H1 (cell line): ENCODE results near the gene SLC38A7. TPM values are rescaled to one million over a fixed set of nuclear protein-coding genes. Genes with fewer than 3 reads are reported as not detected.

Experiments used
- CTCF ChIA-PET: fragments of 300-600 bp; sonication (Branson Sonifier 250); formaldehyde crosslinking; loops from one replicate; lab custom pipeline; 2021; ENCODE audit not compliant: partially characterized antibody; lab: Charles Lee
- POLR2A ChIA-PET: fragments of 300-600 bp; sonication (Branson Sonifier 250); formaldehyde crosslinking; loops from one replicate; lab custom pipeline; 2021; ENCODE audit warnings: inconsistent platforms; ENCODE audit not compliant: partially characterized antibody; lab: Charles Lee
- DNase-seq, 2 experiments: peaks; one replicate each; pipeline versions ENCODE4 v3.0.0 to v3.0.0-alpha.2; 2010 to 2022; ENCODE audit warnings: low spot score in 2 of 2, low read depth in 1 of 2, mixed read lengths in 1 of 2
- FAIRE-seq: peaks from 2 replicates; lab custom pipeline; 2011; peaks lifted over from hg19 to GRCh38; lab: Jason Lieb, UNC
- H2AFZ ChIP-seq: 2 replicates; pipeline ENCODE4 v1.8.1; 2012; ENCODE audit warnings: low read length, inconsistent platforms
- H2AK5ac ChIP-seq: 2 replicates; pipeline ENCODE4 v1.6.1; 2013; ENCODE audit warnings: low read depth, low read length
- H2BK120ac ChIP-seq: replicated peaks from 2 replicates; pipeline ENCODE3; 2013; ENCODE audit warnings: low read depth, low read length, inconsistent platforms
- H2BK12ac ChIP-seq: 2 replicates; pipeline ENCODE4 v1.6.1; 2013; ENCODE audit warnings: low read depth, low read length
- H2BK15ac ChIP-seq: 2 replicates; pipeline ENCODE4 v1.6.1; 2013; ENCODE audit warnings: low read length
- H2BK20ac ChIP-seq: 2 replicates; pipeline ENCODE4 v1.6.1; 2013; ENCODE audit warnings: low read length
- H2BK5ac ChIP-seq: 2 replicates; pipeline ENCODE4 v1.6.1; 2013; ENCODE audit warnings: low read depth, low read length
- H3K14ac ChIP-seq: 2 replicates; pipeline ENCODE4 v1.6.1; 2013; ENCODE audit warnings: inconsistent platforms; ENCODE audit not compliant: insufficient read length
- H3K18ac ChIP-seq: 2 replicates; pipeline ENCODE4 v1.6.1; 2013; ENCODE audit warnings: low read length; ENCODE audit errors: extremely low read depth
- H3K23ac ChIP-seq: 2 replicates; pipeline ENCODE4 v1.6.1; 2013; ENCODE audit warnings: inconsistent platforms; ENCODE audit not compliant: insufficient read length
- H3K23me2 ChIP-seq: 2 replicates; pipeline ENCODE4 v1.6.1; 2013; ENCODE audit warnings: low read depth, low read length
- H3K27ac ChIP-seq: 2 replicates; pipeline ENCODE4 v1.6.1; 2011; ENCODE audit warnings: low read depth, low read length, inconsistent platforms
- H3K27me3 ChIP-seq, 4 experiments: replicated peaks in 1 of 4; 1 replicate in 1 of 4; 2 replicates in 3 of 4; pipeline versions ENCODE4 v1.6.1 to v1.8.1; 2011 to 2013; ENCODE audit warnings: low read length in 3 of 4, mild to moderate bottlenecking in 3 of 4, inconsistent platforms in 2 of 4, mixed read lengths in 2 of 4, moderate library complexity in 1 of 4; ENCODE audit not compliant: control insufficient read depth in 3 of 4, insufficient read depth in 3 of 4; ENCODE audit errors: extremely low read depth in 1 of 4
- H3K36me3 ChIP-seq, 4 experiments: 2 replicates each; pipeline versions ENCODE4 v1.6.1 to v1.8.1; 2011 to 2013; ENCODE audit warnings: mild to moderate bottlenecking in 4 of 4, low read length in 3 of 4, moderate library complexity in 2 of 4, control low read depth in 1 of 4, inconsistent platforms in 1 of 4; ENCODE audit not compliant: insufficient read depth in 4 of 4, control insufficient read depth in 2 of 4
- H3K4ac ChIP-seq: replicated peaks from 2 replicates; pipeline ENCODE3; 2013; ENCODE audit warnings: low read length, low read depth, mixed read lengths, inconsistent platforms; ENCODE audit not compliant: insufficient read length
- H3K4me1 ChIP-seq, 4 experiments: replicated peaks in 1 of 4; 1 replicate in 1 of 4; 2 replicates in 3 of 4; pipeline versions ENCODE4 v1.6.1 to v1.8.1; 2011 to 2013; ENCODE audit warnings: low read length in 3 of 4, inconsistent platforms in 2 of 4, mixed read lengths in 1 of 4; ENCODE audit not compliant: insufficient read depth in 4 of 4, control insufficient read depth in 3 of 4
- H3K4me2 ChIP-seq, 2 experiments: 2 replicates each; pipeline versions ENCODE4 v1.6.1 to v1.8.1; 2011 to 2013; ENCODE audit warnings: low read depth in 2 of 2, low read length in 2 of 2, control low read depth in 1 of 2, inconsistent platforms in 1 of 2, mild to moderate bottlenecking in 1 of 2; ENCODE audit not compliant: insufficient read depth in 1 of 2
- H3K4me3 ChIP-seq, 4 experiments: fragments of 200-600, 300-600 bp in 1 of 4; sonication (generic), shearing (Covaris generic), sonication (Bioruptor Twin) in 1 of 4; 2 replicates each; pipeline versions ENCODE4 v1.5.1 to v1.8.1; 2011 to 2016; ENCODE audit warnings: low read length in 4 of 4, low read depth in 3 of 4, control low read depth in 2 of 4, inconsistent platforms in 2 of 4, mild to moderate bottlenecking in 2 of 4, mixed read lengths in 1 of 4, moderate library complexity in 1 of 4; ENCODE audit not compliant: insufficient read depth in 2 of 4; ENCODE audit errors: extremely low read depth in 1 of 4
- H3K56ac ChIP-seq: replicated peaks from 2 replicates; pipeline ENCODE3; 2013; ENCODE audit warnings: low read depth, mild to moderate bottlenecking, mixed read lengths, low read length, inconsistent platforms; ENCODE audit not compliant: insufficient read length
- H3K79me1 ChIP-seq: 2 replicates; pipeline ENCODE4 v1.6.1; 2013; ENCODE audit warnings: low read depth, low read length, control low read depth
- H3K79me2 ChIP-seq, 2 experiments: 2 replicates each; pipeline versions ENCODE4 v1.6.1 to v1.8.1; 2012 to 2013; ENCODE audit warnings: low read length in 2 of 2, mild to moderate bottlenecking in 2 of 2, inconsistent platforms in 1 of 2; ENCODE audit not compliant: insufficient read depth in 2 of 2, control insufficient read depth in 1 of 2
- H3K9ac ChIP-seq, 4 experiments: replicated peaks in 1 of 4; 1 replicate in 1 of 4; 2 replicates in 3 of 4; pipeline versions ENCODE4 v1.6.1 to v1.8.1; 2011 to 2013; ENCODE audit warnings: low read depth in 3 of 4, low read length in 3 of 4, control low read depth in 2 of 4, mild to moderate bottlenecking in 2 of 4, moderate library complexity in 2 of 4, inconsistent platforms in 1 of 4; ENCODE audit errors: extremely low read depth in 1 of 4
- H3K9me3 ChIP-seq, 2 experiments: 2 replicates each; pipeline versions ENCODE4 v1.6.1 to v1.8.1; 2012 to 2013; ENCODE audit warnings: mild to moderate bottlenecking in 2 of 2, moderate library complexity in 2 of 2, control low read depth in 1 of 2, inconsistent platforms in 1 of 2, low read depth in 1 of 2, low read length in 1 of 2, mixed read lengths in 1 of 2; ENCODE audit not compliant: insufficient read depth in 2 of 2
- H4K20me1 ChIP-seq, 2 experiments: replicated peaks in 1 of 2; 2 replicates each; pipeline versions ENCODE3 to v1.8.1; 2011 to 2013; ENCODE audit warnings: inconsistent platforms in 2 of 2, low read length in 2 of 2, mild to moderate bottlenecking in 1 of 2; ENCODE audit not compliant: insufficient read depth in 2 of 2, control insufficient read depth in 1 of 2
- H4K5ac ChIP-seq: 2 replicates; pipeline ENCODE4 v1.6.1; 2013; ENCODE audit warnings: low read length, low read depth, mixed read lengths, inconsistent platforms; ENCODE audit not compliant: insufficient read length
- H4K8ac ChIP-seq: 2 replicates; pipeline ENCODE4 v1.8.0; 2013; ENCODE audit warnings: mild to moderate bottlenecking, moderate library complexity, low read length, inconsistent platforms; ENCODE audit not compliant: insufficient read depth; ENCODE audit errors: extremely low read depth
- H4K91ac ChIP-seq: replicated peaks from 2 replicates; pipeline ENCODE3; 2013; ENCODE audit warnings: low read length, mixed read lengths, inconsistent platforms; ENCODE audit not compliant: insufficient read length
- CEBPB ChIP-seq: IDR thresholded peaks from 2 replicates; pipeline ENCODE4 v1.6.1; 2012; ENCODE audit warnings: low read depth, low read length
- CTCF ChIP-seq, 3 experiments: IDR thresholded peaks; 1 replicate in 2 of 3; 2 replicates in 1 of 3; pipeline versions ENCODE4 v1.5.1 to v1.6.1; 2011; ENCODE audit warnings: low read length in 3 of 3, mild to moderate bottlenecking in 3 of 3, inconsistent platforms in 2 of 3, low read depth in 1 of 3, moderate library complexity in 1 of 3; ENCODE audit not compliant: insufficient read depth in 1 of 3; ENCODE audit errors: control extremely low read depth in 1 of 3
- EP300 ChIP-seq, 2 experiments: IDR thresholded peaks; 1 replicate in 1 of 2; 2 replicates in 1 of 2; pipeline ENCODE4 v1.6.1; 2011 to 2012; ENCODE audit warnings: low read depth in 2 of 2, low read length in 2 of 2, mild to moderate bottlenecking in 2 of 2, borderline replicate concordance in 1 of 2, inconsistent platforms in 1 of 2, moderate library complexity in 1 of 2
- RBBP5 ChIP-seq: IDR thresholded peaks from 2 replicates; pipeline ENCODE4 v1.7.1; 2012; ENCODE audit warnings: low read depth, mild to moderate bottlenecking, inconsistent platforms, low read length, moderate library complexity, borderline replicate concordance
- SRF ChIP-seq: IDR thresholded peaks from 2 replicates; pipeline ENCODE4 v1.6.1; 2011; ENCODE audit warnings: mild to moderate bottlenecking, low read depth, low read length, moderate library complexity
- WGBS, 2 experiments: shearing (Covaris generic) in 1 of 2; methylation state at CpG; one replicate each; pipeline versions ENCODE4 v1.1.6 to v1.1.7; 2013 to 2015; ENCODE audit warnings: low lambda C conversion rate in 2 of 2, mixed read lengths in 2 of 2, inconsistent platforms in 1 of 2, low coverage in 1 of 2, missing lambda C conversion rate in 1 of 2; ENCODE audit not compliant: insufficient replicate concordance in 2 of 2, insufficient coverage in 1 of 2, insufficient read length in 1 of 2; ENCODE audit errors: extremely low coverage in 1 of 2, missing lambda C conversion rate in 1 of 2; 5-methylcytosine and 5-hydroxymethylcytosine counted together
- polyA plus RNA-seq, 7 experiments: library from polyadenylated mRNA; depleted of rRNA in 3 of 7; stranded (reverse) in 5 of 7; unstranded in 2 of 7; fragments of >200 nt in 5 of 7; fragments of 200-250 nt in 2 of 7; gene quantifications; 1 replicate in 5 of 7; 2 replicates in 1 of 7; 4 replicates in 1 of 7; pipeline versions ENCODE4 v1.2.1 to v1.2.3, GENCODE V29; 2011 to 2013; ENCODE audit warnings: missing spikeins in 2 of 7, mixed read lengths in 2 of 7
- total RNA-seq: library from RNA; stranded (reverse); fragmentation: NEBNext Ultra II Directional; extraction: Animal tissue kit (Norgen Biotek cat#: 25700); gene quantifications from 2 replicates; pipeline ENCODE4 v1.2.1, GENCODE V29; 2021

The SLC38A7 gene
- total and polyA plus RNA-seq, 2 of the 8 experiments (the other 6 are each of a cell fraction or from before 2014, with no cell fraction given): 26.7 to 28.0 TPM

GRCh38 chr16:58640949-58641348 lies 43.6 kb downstream of the SLC38A7 start:
- Histone ChIP-seq H3K18ac (no peak overlapping the region), H4K5ac (no peak overlapping the region), H2BK15ac (0 out of 2 replicates have a peak overlapping the region, but pooled peaks have one; percentile 46), H2AK5ac (no peak overlapping the region), H2BK120ac (no peak overlapping the region), H3K56ac (no peak overlapping the region), H3K4me2 (no peak overlapping the region), H3K9me3 (no peaks in the 10 kb centered on the region), H3K27ac (no peak overlapping the region), H2BK12ac (no peak overlapping the region), H4K91ac (no peak overlapping the region), H3K4ac (no peak overlapping the region), H3K36me3 (no peaks in the 10 kb centered on the region), H3K23ac (no peak overlapping the region), H3K79me2 (no peaks in the 10 kb centered on the region), H3K27me3 (no peaks in the 10 kb centered on the region), H3K23me2 (peaks cover 2% of the 10 kb centered on the region; the same call in 1 of the 2 replicates), H2BK5ac (no peak overlapping the region), H2BK20ac (no peak overlapping the region), H4K20me1 (no peaks in the 10 kb centered on the region), H4K8ac (no peak overlapping the region), H3K4me1 (no peaks in the 10 kb centered on the region), H3K79me1 (no peaks in the 10 kb centered on the region), H3K14ac (no peak overlapping the region), H3K4me3 (no peak overlapping the region), H3K9ac (no peak overlapping the region), H2AFZ (no peak overlapping the region)
- ChIA-PET CTCF (interaction anchor here (0.6 to 1.4 kb wide), 4 partner anchors 12 to 389 kb away, joined by 3 to 4 read pairs (median 4); no protein-coding TSS in a partner anchor), POLR2A (interaction anchor here (0.6 to 1.4 kb wide), 3 partner anchors 11 to 44 kb away, joined by 3 to 6 read pairs (median 6); partner anchors contain the start of genes CNOT1 and SLC38A7)
- 87% methylated on average over 5 of the region's 5 CpGs; no CpG with 5 or more reads in 1 of the 2 experiments for WGBS, 2 experiments
- FAIRE-seq: no peak
- no peak for DNase-seq
- no peak for TF ChIP-seq RBBP5
- no peak for TF ChIP-seq EP300 (IDR thresholded peaks at IDR 0.05; ENCODE audit: borderline replicate concordance in 1 of 2, low read depth in 2 of 2, low read length in 2 of 2)
- no peak for TF ChIP-seq CEBPB
- no peak for TF ChIP-seq CTCF (IDR thresholded peaks at IDR 0.05; ENCODE audit: control extremely low read depth in 1 of 3, insufficient read depth in 1 of 3, low read depth in 1 of 3, low read length in 3 of 3)
- no peak for TF ChIP-seq SRF
